Suprapubic skin (tissue), 4 donors: ENCODE data around the gene SLC29A3. TPM values are rescaled to one million over a fixed set of nuclear protein-coding genes. Genes with fewer than 3 reads are reported as not detected.

ENCODE experiments used
- DNase-seq, 2 donors: peaks; one replicate each; pipeline ENCODE4 v3.0.0-alpha.2; 2019; ENCODE audit warnings: low spot score in 2 of 2
- H3K27ac ChIP-seq: fragments of 200-600 bp; sonication (generic); one replicate; pipeline ENCODE4 v1.5.1; 2019
- H3K27me3 ChIP-seq: fragments of 200-600 bp; sonication (generic); one replicate; pipeline ENCODE4 v1.5.1; 2019
- H3K36me3 ChIP-seq: fragments of 200-600 bp; sonication (generic); one replicate; pipeline ENCODE4 v1.5.1; 2019
- H3K4me1 ChIP-seq: fragments of 200-600 bp; sonication (generic); one replicate; pipeline ENCODE4 v1.5.1; 2019
- H3K4me3 ChIP-seq: fragments of 200-600 bp; sonication (generic); one replicate; pipeline ENCODE4 v1.5.1; 2019; ENCODE audit warnings: mild to moderate bottlenecking
- H3K9me3 ChIP-seq: fragments of 200-600 bp; sonication (generic); one replicate; pipeline ENCODE4 v1.5.1; 2019
- CTCF ChIP-seq, 2 donors: fragments of 200-600 bp in 1 of 2; fragments of 450-650 bp in 1 of 2; sonication (generic) in 1 of 2; IDR thresholded peaks; one replicate each; pipeline ENCODE4 v1.5.1; 2016 to 2019; ENCODE audit warnings: antibody characterized with exemption in 2 of 2, mild to moderate bottlenecking in 1 of 2, moderate library complexity in 1 of 2
- EP300 ChIP-seq: sonication (generic); formaldehyde crosslinking; IDR thresholded peaks from one replicate; pipeline ENCODE4 v1.6.1; 2017; ENCODE audit warnings: antibody characterized with exemption
- POLR2A ChIP-seq, 2 donors: fragments of 450-650 bp; IDR thresholded peaks; one replicate each; pipeline ENCODE4 v1.6.1; 2017; ENCODE audit warnings: antibody characterized with exemption in 2 of 2, mild to moderate bottlenecking in 2 of 2, moderate library complexity in 2 of 2
- POLR2AphosphoS5 ChIP-seq, 3 donors: sonication (generic); formaldehyde crosslinking; IDR thresholded peaks; one replicate each; pipeline ENCODE4 v1.6.1; 2017; ENCODE audit warnings: antibody characterized with exemption in 3 of 3
- WGBS: methylation state at CpG from one replicate; pipeline ENCODE4 v1.1.5; 2018; 5-methylcytosine and 5-hydroxymethylcytosine counted together
- total RNA-seq, 4 donors: library from RNA; depleted of rRNA; stranded (reverse); fragments of >200 nt; gene quantifications; one replicate each; pipeline ENCODE4 v1.1.0, GENCODE V29; 2016

Gene SLC29A3
- total RNA-seq, 4 donors from 2014 or later = 1.3 to 2.8 (median 2.2) TPM

GRCh38 chr10:71338728-71339495, 19.9 kb downstream of the SLC29A3 start:
- no peak for DNase-seq
- no peaks in the 10 kb centered on the region for H3K27me3 ChIP-seq
- no peak overlapping the region for H3K27ac ChIP-seq
- WGBS = 78% methylated on average over 10 of the region's 13 CpGs
- peaks cover under 1% of the 10 kb centered on the region for H3K4me1 ChIP-seq
- no peak for TF ChIP-seq POLR2AphosphoS5 (IDR thresholded peaks at IDR 0.05)
- no peak for TF ChIP-seq POLR2A (IDR thresholded peaks at IDR 0.05)
- H3K9me3 ChIP-seq = no peaks in the 10 kb centered on the region
- peaks cover 5% of the 10 kb centered on the region for H3K36me3 ChIP-seq
- no peak overlapping the region for H3K4me3 ChIP-seq

- 94% methylated on average over 10 of the region's 10 CpGs for WGBS
- peaks cover 5% of the 10 kb centered on the region for H3K4me1 ChIP-seq
- no peaks in the 10 kb centered on the region for H3K27me3 ChIP-seq
- H3K4me3 ChIP-seq = no peak overlapping the region
- no peak for DNase-seq
- peaks cover 5% of the 10 kb centered on the region for H3K36me3 ChIP-seq
- TF ChIP-seq CTCF (IDR thresholded peaks at IDR 0.05) (no peak), POLR2A (IDR thresholded peaks at IDR 0.05) (no peak), EP300 (no peak), POLR2AphosphoS5 (IDR thresholded peaks at IDR 0.05) (no peak)
- H3K27ac ChIP-seq = no peak overlapping the region
- no peaks in the 10 kb centered on the region for H3K9me3 ChIP-seq
These were observed 20.9 kb downstream of the SLC29A3 start for GRCh38 chr10:71339796-71340589.

DNA sequence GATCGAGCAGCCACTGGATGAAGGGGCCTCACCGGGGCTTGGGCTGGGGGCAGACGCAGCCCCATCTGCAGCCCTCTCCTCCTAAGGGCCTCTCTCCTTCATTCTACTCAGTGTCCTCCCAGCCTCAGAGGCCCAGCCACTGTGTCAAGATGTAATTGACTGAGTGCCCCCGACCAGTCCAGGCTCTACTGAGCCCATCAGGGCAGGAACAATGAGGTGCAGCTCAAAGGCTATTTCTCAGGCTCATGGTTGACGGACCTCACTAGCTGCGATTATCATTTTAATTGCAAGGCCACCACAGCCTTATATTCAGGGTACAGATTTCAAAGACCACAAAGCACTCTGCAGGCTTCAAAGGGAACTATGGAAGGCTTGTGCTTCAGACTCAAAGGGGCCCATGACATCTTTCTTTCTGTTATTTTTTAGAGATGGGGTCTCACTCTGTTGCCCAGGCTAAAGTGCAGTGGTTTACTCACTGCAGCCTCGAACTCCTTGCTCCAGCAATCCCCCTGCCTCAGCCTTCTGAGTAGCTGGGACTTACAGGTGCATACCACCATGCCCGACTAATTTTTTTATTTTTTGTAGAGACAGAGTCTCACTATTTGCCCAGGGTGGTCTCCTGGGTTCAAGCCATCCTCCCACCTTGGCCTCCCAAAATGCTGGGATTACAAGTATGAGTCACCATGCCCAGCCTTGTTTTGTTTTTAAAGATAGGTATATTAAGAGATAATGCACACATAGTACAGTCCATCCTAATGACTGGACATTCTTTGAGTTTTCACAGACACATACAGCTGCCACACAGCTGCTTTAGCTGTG, 23.7 kb downstream of the SLC29A3 start:
- H3K4me1 ChIP-seq = peaks cover 5% of the 10 kb centered on the region
- no peak overlapping the region for H3K27ac ChIP-seq
- TF ChIP-seq CTCF (IDR thresholded peaks at IDR 0.05) = no peak
- TF ChIP-seq POLR2A (IDR thresholded peaks at IDR 0.05) = no peak
- no peak for TF ChIP-seq EP300
- no peaks in the 10 kb centered on the region for H3K9me3 ChIP-seq
- 93% methylated on average over 8 of the region's 8 CpGs for WGBS
- peaks cover 5% of the 10 kb centered on the region for H3K36me3 ChIP-seq
- DNase-seq = no peak
- no peak overlapping the region for H3K4me3 ChIP-seq
- H3K27me3 ChIP-seq = no peaks in the 10 kb centered on the region

- peaks cover 5% of the 10 kb centered on the region for H3K4me1 ChIP-seq
- no peak overlapping the region for H3K4me3 ChIP-seq
- TF ChIP-seq POLR2AphosphoS5 (IDR thresholded peaks at IDR 0.05) = no peak
- no peak for TF ChIP-seq EP300
- TF ChIP-seq CTCF (IDR thresholded peaks at IDR 0.05) = no peak
- TF ChIP-seq POLR2A (IDR thresholded peaks at IDR 0.05) = no peak
- H3K36me3 ChIP-seq = peaks cover 5% of the 10 kb centered on the region
- H3K9me3 ChIP-seq = no peaks in the 10 kb centered on the region
- WGBS = 98% methylated on average over 5 of the region's 5 CpGs
- H3K27ac ChIP-seq = no peak overlapping the region
- no peaks in the 10 kb centered on the region for H3K27me3 ChIP-seq
- no peak for DNase-seq
These were observed 24.3 kb downstream of the SLC29A3 start for GRCh38 chr10:71343392-71343773.

DNA sequence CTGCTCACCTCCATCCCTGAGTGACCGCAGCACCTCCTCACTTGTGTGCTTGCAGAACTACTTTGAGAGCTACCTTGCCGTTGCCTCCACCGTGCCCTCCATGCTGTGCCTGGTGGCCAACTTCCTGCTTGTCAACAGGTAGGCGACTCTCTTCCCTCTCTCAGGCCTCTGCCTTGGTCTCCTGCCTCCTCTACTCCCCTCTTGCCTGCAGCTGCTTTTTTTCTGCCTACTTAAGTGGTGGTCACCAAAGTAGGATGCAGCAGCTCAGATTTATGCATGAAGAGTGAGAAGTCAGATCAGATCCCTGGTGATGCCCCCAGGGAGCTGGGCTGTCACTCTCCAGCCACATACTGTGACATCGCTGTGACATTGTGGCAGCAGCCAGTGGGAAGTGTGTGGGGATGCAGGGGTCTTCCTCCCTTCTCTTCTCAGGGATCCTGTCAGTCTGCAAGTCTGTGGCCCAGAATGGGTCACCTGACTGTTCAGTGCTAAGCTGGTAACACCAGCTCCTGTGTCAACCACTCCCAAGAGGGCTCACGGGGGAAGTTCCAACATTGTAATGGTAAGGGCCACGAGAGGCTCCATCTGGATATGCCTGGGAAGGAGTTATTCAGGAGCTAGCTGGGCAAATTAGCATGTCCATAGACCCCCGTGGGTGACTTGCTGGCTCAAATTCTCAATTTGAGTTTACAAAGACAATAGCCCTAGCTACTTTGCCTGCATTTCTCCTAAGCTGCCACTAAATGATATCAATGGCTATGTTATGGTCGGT, 25.3 kb downstream of the SLC29A3 start:
- TF ChIP-seq EP300 (no peak), POLR2A (IDR thresholded peaks at IDR 0.05) (no peak), POLR2AphosphoS5 (IDR thresholded peaks at IDR 0.05) (no peak), CTCF (IDR thresholded peaks at IDR 0.05) (no peak)
- Histone ChIP-seq H3K4me3 (no peak overlapping the region), H3K4me1 (peaks cover 5% of the 10 kb centered on the region), H3K36me3 (peaks cover 5% of the 10 kb centered on the region), H3K9me3 (no peaks in the 10 kb centered on the region), H3K27ac (no peak overlapping the region), H3K27me3 (no peaks in the 10 kb centered on the region)
- no peak for DNase-seq
- 91% methylated on average over 7 of the region's 9 CpGs for WGBS
